SK-N-SH (cell line): ENCODE results near the gene MYCL.

ENCODE experiments used
- EZH2phosphoT487 ChIP-seq: fragments of 200-600 bp; sonication (generic); IDR thresholded peaks from 2 replicates; pipeline ENCODE4 v1.6.1; 2017; ENCODE audit warnings: low read depth, mixed run types, mild to moderate bottlenecking, antibody characterized with exemption, moderate library complexity, borderline replicate concordance
- MXI1 ChIP-seq: IDR thresholded peaks from 2 replicates; pipeline ENCODE4 v1.6.1; 2012; ENCODE audit warnings: mild to moderate bottlenecking, low read depth, low read length, improper control_type of control experiment
- SMC3 ChIP-seq: IDR thresholded peaks from 2 replicates; pipeline ENCODE4 v1.6.1; 2012; ENCODE audit warnings: low read depth, low read length, improper control_type of control experiment
- TAF1 ChIP-seq: IDR thresholded peaks from 2 replicates; pipeline ENCODE4 v1.6.1; 2012; ENCODE audit warnings: low read depth, mild to moderate bottlenecking, low read length, moderate library complexity, borderline replicate concordance
- YY1 ChIP-seq: IDR thresholded peaks from 2 replicates; pipeline ENCODE4 v1.4.0; 2012; ENCODE audit warnings: low read depth, mild to moderate bottlenecking
- TF ChIP-seq, protein P1 (sequence below): fragments of 200-600 bp; sonication (generic); IDR thresholded peaks from 2 replicates; pipeline ENCODE4 v1.6.1; 2017; ENCODE audit warnings: antibody characterized with exemption, mild to moderate bottlenecking, moderate library complexity
- TF ChIP-seq, protein P2 (sequence below): IDR thresholded peaks from 2 replicates; pipeline ENCODE4 v1.4.0; 2012; ENCODE audit warnings: low read depth
- TF ChIP-seq, protein P3 (sequence below): fragments of 150-350 bp; IDR thresholded peaks from 2 replicates; pipeline ENCODE4 v1.6.1; 2017; ENCODE audit warnings: antibody characterized with exemption, low read length, low read depth, borderline replicate concordance
- TF ChIP-seq, protein P4 (sequence below): fragments of 150-350 bp; IDR thresholded peaks from 2 replicates; pipeline ENCODE4 v1.6.1; 2016; ENCODE audit warnings: mild to moderate bottlenecking, low read depth, low read length

DNA sequence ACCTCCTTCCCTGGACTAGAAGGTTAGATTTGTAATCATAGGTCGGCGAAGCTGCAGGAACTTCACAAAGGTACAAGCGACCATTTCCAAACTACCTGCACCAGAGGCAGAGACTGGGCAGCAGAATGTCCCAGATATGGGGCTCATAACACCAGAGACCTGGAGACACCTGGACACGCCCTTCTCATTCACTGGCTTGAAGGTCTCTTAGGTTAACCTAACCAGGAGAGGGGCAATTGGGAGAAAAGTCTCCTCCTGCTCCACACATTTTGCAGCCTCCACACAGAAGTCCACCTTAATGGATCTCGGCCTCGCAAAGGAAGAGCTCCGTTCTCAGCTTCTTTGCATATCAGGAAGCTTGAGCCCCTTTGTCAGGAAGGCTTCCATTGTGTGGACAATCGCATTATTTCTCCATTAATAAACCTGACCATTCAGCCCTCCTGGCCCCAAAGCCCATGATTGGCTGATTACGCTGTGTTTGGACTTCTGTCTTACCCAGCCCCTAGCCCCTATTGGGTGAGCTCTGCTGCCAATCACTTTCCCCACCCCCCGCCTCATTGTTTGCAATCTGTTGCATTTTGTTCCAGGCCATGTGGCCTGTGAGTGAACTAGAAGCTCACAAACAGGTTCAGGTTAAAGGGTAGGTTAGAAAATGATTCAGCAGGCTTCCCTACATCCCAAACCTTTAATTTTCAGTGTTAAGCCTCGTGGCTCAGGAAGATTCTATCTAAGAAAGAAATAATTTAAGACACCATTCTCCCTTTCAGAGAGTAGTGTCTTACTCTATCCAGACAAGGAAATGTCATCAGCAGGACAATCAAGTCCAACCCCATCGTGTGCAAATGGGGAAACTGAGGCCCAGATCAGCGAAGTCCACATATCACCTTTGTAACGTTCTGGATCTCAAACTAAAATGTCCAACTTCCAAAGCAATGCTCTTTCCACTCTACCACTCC, 2.8 kb downstream of the MYCL start:
- no peak; the same call in 1 of the 2 replicates for TF ChIP-seq MXI1
- TF ChIP-seq, protein P1, sequence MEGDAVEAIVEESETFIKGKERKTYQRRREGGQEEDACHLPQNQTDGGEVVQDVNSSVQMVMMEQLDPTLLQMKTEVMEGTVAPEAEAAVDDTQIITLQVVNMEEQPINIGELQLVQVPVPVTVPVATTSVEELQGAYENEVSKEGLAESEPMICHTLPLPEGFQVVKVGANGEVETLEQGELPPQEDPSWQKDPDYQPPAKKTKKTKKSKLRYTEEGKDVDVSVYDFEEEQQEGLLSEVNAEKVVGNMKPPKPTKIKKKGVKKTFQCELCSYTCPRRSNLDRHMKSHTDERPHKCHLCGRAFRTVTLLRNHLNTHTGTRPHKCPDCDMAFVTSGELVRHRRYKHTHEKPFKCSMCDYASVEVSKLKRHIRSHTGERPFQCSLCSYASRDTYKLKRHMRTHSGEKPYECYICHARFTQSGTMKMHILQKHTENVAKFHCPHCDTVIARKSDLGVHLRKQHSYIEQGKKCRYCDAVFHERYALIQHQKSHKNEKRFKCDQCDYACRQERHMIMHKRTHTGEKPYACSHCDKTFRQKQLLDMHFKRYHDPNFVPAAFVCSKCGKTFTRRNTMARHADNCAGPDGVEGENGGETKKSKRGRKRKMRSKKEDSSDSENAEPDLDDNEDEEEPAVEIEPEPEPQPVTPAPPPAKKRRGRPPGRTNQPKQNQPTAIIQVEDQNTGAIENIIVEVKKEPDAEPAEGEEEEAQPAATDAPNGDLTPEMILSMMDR = no peak
- TF ChIP-seq SMC3 = no peak
- TF ChIP-seq, protein P2, sequence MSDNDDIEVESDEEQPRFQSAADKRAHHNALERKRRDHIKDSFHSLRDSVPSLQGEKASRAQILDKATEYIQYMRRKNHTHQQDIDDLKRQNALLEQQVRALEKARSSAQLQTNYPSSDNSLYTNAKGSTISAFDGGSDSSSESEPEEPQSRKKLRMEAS = no peak
- TF ChIP-seq, protein P3, sequence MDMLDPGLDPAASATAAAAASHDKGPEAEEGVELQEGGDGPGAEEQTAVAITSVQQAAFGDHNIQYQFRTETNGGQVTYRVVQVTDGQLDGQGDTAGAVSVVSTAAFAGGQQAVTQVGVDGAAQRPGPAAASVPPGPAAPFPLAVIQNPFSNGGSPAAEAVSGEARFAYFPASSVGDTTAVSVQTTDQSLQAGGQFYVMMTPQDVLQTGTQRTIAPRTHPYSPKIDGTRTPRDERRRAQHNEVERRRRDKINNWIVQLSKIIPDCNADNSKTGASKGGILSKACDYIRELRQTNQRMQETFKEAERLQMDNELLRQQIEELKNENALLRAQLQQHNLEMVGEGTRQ = no peak
- no peak for TF ChIP-seq TAF1
- TF ChIP-seq EZH2phosphoT487 = no peak
- TF ChIP-seq YY1 = no peak
- TF ChIP-seq, protein P4, sequence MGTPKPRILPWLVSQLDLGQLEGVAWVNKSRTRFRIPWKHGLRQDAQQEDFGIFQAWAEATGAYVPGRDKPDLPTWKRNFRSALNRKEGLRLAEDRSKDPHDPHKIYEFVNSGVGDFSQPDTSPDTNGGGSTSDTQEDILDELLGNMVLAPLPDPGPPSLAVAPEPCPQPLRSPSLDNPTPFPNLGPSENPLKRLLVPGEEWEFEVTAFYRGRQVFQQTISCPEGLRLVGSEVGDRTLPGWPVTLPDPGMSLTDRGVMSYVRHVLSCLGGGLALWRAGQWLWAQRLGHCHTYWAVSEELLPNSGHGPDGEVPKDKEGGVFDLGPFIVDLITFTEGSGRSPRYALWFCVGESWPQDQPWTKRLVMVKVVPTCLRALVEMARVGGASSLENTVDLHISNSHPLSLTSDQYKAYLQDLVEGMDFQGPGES = peak; percentile 37; the same call in 1 of the 2 replicates
